Measurements from ENCODE around the gene ADPRHL1. TPM values are rescaled to one million over a fixed set of nuclear protein-coding genes. Genes with fewer than 3 reads are reported as not detected.

The ADPRHL1 gene
- total RNA-seq, 4 donors from 2014 or later: 3.9 to 15.2 (median 5.8) TPM; not detected in 1

DNA sequence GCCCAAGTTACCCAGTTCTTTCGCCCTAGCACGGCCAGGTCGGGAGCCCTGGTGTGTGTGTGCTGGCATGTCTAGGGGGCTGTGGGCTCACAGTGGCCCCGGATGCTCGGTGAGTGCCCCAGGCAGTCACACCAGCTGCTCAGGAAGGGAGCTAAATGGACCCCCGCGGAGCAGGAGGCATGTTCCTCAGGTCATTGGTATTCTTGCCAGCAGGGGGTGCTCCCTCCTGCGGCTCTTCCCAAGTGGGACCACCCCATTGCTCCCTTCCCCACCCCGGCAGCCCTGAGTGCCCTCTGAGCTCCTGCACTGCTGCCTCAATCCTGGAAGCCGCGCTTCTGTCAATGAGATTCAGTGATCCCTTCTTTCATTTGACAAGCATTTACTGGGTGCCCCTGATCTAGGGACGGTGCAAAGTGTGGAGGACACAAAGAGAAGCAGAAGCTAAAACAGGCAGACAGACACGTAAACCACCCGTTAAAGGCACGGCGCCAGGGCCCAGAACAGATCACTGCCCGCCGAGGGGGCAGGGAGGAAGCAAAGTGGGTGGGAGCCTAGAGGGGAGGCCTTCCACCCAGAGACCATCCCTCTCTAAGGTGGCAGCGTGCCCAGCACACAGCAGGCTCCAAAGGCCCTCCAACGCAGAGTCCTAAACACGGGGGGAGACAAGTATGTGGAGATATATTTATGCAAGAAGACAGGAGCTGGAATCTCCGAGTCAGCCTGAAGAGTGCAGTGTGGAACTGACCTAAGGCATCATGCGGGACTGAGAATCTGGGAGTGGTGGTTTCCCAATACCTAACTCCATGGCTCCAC lies 5.2 kb upstream of the ADPRHL1 start:
- TF ChIP-seq POLR2A (IDR thresholded peaks at IDR 0.05): no peak
- TF ChIP-seq, protein P1, sequence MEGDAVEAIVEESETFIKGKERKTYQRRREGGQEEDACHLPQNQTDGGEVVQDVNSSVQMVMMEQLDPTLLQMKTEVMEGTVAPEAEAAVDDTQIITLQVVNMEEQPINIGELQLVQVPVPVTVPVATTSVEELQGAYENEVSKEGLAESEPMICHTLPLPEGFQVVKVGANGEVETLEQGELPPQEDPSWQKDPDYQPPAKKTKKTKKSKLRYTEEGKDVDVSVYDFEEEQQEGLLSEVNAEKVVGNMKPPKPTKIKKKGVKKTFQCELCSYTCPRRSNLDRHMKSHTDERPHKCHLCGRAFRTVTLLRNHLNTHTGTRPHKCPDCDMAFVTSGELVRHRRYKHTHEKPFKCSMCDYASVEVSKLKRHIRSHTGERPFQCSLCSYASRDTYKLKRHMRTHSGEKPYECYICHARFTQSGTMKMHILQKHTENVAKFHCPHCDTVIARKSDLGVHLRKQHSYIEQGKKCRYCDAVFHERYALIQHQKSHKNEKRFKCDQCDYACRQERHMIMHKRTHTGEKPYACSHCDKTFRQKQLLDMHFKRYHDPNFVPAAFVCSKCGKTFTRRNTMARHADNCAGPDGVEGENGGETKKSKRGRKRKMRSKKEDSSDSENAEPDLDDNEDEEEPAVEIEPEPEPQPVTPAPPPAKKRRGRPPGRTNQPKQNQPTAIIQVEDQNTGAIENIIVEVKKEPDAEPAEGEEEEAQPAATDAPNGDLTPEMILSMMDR (IDR thresholded peaks at IDR 0.05): peak in 4 of 6 experiments; percentile 8 to 19 (median 10)
- H3K4me3 ChIP-seq: no peak overlapping the region
- H3K4me1 ChIP-seq: no peaks in the 10 kb centered on the region
- H3K27me3 ChIP-seq: no peaks in the 10 kb centered on the region
- H3K36me3 ChIP-seq: peaks cover 0 to 57% (median 4%) of the 10 kb centered on the region in 3 donors
- no peaks in the 10 kb centered on the region for H3K9me3 ChIP-seq
- DNase-seq: no peak
- H3K27ac ChIP-seq: no peak overlapping the region

DNA sequence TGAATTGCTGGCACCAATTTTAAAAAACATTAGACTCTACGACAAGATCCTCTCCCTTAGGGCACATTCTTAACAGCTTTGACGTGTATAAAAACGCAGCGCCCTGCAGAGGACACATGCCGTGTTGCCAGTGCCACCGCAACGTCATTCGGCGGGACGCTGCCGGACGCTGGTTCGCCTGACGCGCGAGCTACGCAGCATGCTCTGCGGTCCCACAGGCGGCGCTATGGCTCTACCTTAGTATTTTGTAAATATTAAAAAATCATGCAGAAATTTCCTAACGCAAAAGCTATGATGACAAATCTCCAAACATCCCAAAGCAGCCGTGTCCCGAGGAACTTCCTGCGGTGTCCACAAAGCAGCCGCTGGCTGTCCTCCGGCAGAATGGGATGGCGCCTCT lies 4.2 kb upstream of the ADPRHL1 start:
- no peaks in the 10 kb centered on the region for H3K27me3 ChIP-seq
- no peaks in the 10 kb centered on the region for H3K4me1 ChIP-seq
- no peak overlapping the region for H3K27ac ChIP-seq
- TF ChIP-seq, protein P1 (IDR thresholded peaks at IDR 0.05): no peak
- no peak for TF ChIP-seq POLR2A (IDR thresholded peaks at IDR 0.05)
- no peak overlapping the region for H3K4me3 ChIP-seq
- H3K36me3 ChIP-seq: peaks cover 0 to 57% (median 4%) of the 10 kb centered on the region in 3 donors
- no peaks in the 10 kb centered on the region for H3K9me3 ChIP-seq
- no peak for DNase-seq

DNA sequence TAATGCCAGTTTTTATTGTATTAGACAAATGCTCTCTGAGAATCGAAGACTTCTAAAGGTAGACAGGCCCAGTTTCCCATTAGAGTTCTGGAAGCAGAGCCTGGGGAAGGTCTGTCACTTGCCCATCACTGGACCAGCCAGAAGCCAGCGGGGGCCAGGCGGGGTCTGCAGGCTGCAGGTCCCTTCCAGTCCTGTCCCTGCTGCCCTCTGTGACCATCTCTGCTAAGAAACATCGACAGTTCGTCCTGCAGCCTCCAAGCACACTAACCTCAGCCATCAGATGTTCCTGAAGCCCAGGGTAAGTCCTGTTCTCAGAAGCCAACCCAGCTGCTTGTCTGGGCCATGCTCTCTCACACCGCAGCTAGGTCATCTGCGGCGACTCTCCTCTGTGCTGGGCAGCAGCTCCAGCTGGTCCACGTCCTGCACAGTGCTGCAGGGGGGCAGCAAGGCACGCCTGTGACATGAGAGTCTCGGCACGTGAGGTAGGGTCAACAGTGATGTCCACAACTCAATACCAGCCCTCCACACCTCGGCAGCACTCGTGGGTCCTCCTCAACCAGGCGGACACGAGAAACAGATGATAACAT lies 2.9 kb upstream of the ADPRHL1 start:
- Histone ChIP-seq H3K27ac (no peak overlapping the region), H3K4me3 (no peak overlapping the region), H3K9me3 (no peaks in the 10 kb centered on the region), H3K4me1 (no peaks in the 10 kb centered on the region), H3K36me3 (peaks cover 0 to 53% (median 4%) of the 10 kb centered on the region in 3 donors), H3K27me3 (no peaks in the 10 kb centered on the region)
- TF ChIP-seq POLR2A (IDR thresholded peaks at IDR 0.05): no peak
- TF ChIP-seq, protein P1 (IDR thresholded peaks at IDR 0.05): no peak
- DNase-seq: no peak

DNA sequence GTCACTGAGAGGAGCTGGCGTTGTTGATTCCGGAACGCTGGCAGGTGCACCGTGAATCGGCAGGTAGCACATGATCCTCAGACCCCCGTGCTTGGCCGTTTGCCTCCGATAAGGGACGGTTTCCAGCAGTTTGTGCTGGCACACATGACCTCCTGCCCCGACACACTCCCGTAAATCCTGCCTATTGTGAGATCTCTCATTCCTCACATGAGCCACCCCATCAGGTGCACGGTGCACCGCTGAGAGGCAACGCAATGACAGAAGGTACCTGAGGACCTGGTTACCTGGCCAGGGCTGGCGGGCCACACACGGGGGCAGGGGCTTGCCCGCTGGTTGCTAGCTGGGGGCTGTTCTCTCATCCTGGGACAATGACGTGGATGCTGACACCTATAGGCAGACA lies 2.1 kb upstream of the ADPRHL1 start:
- Histone ChIP-seq H3K36me3 (peaks cover 0 to 47% (median under 1%) of the 10 kb centered on the region in 3 donors), H3K4me3 (no peak overlapping the region), H3K27ac (no peak overlapping the region), H3K27me3 (no peaks in the 10 kb centered on the region), H3K9me3 (no peaks in the 10 kb centered on the region), H3K4me1 (no peaks in the 10 kb centered on the region)
- TF ChIP-seq, protein P1 (IDR thresholded peaks at IDR 0.05): no peak
- no peak for TF ChIP-seq POLR2A (IDR thresholded peaks at IDR 0.05)
- no peak for DNase-seq

DNA sequence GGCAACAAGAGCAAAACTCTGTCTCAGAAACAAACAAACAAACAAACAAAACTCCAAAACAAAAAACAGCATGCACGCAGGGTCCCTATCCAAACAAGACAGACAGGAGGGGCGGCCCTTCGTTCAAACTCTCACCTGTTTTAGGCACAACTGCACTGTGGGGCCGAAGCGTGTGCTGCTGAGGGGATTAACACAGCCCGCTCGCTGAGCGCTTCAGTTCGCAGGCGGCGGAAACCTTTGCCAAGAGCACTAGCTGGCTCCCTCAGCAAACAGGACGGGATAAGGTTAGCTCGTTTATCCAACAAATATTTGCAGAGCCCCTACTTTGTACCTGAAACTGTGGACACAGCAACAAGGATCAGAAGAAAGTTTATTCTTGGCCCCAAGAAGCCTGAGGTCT lies 1.6 kb upstream of the ADPRHL1 start:
- Histone ChIP-seq H3K4me1 (no peaks in the 10 kb centered on the region), H3K27me3 (no peaks in the 10 kb centered on the region), H3K4me3 (no peak overlapping the region), H3K27ac (no peak overlapping the region), H3K36me3 (peaks cover 0 to 43% (median 0%) of the 10 kb centered on the region in 3 donors), H3K9me3 (no peaks in the 10 kb centered on the region)
- TF ChIP-seq POLR2A (IDR thresholded peaks at IDR 0.05): no peak
- TF ChIP-seq, protein P1 (IDR thresholded peaks at IDR 0.05): no peak
- no peak for DNase-seq

Measured in Peyer's patch (tissue), 4 donors.